ENCODE data around the gene DHRSX.
A peak's percentile ranks its signal among the peaks of the same experiment; 100 is the strongest.
"Not testable (repeated sequence)": the region's sequence is repeated elsewhere in the genome, so short reads cannot be mapped to it uniquely, and the experiment has no call there.

Gene DHRSX

GRCh38 chrX:2500803-2501558 is at the start of gene DHRSX, which contains the start of gene ZBED1:
DHRSX (minus strand) TSS chrX:2500976; CDS start chrX:2500925, 51 bp downstream.
ZBED1 (minus strand) TSS chrX:2500976; CDS start chrX:2490719, 10,257 bp downstream.
- DNase-seq (ENCODE audit: low spot score), result peak; percentile 85

GRCh38 chrX:2549876-2550275 is 49.1 kb upstream of the DHRSX start:
- DNase-seq (ENCODE audit: low spot score), result no peak

- DNase-seq (ENCODE audit: low spot score), result no peak
These were observed 48.1 kb upstream of the DHRSX start for GRCh38 chrX:2548711-2549423.

GRCh38 chrX:2547736-2548135 is 47.0 kb upstream of the DHRSX start:
- DNase-seq (ENCODE audit: low spot score), result no peak

- DNase-seq (ENCODE audit: low spot score), result no peak
These were observed 45.7 kb upstream of the DHRSX start for GRCh38 chrX:2546496-2546895.

- no peak for DNase-seq (ENCODE audit: low spot score)
These were observed 44.4 kb upstream of the DHRSX start for GRCh38 chrX:2545144-2545543.

GRCh38 chrX:2542826-2543521 is 42.2 kb upstream of the DHRSX start:
- DNase-seq (ENCODE audit: low spot score), result no peak

GRCh38 chrX:2541603-2542002 is 40.8 kb upstream of the DHRSX start:
- DNase-seq (ENCODE audit: low spot score), result no peak

GRCh38 chrX:2540426-2540947 is 39.7 kb upstream of the DHRSX start:
- no peak for DNase-seq (ENCODE audit: low spot score)

GRCh38 chrX:2539586-2539985 is 38.8 kb upstream of the DHRSX start:
- DNase-seq (ENCODE audit: low spot score), result no peak

GRCh38 chrX:2538031-2538757 is 37.4 kb upstream of the DHRSX start:
- no peak for DNase-seq (ENCODE audit: low spot score)

- no peak for DNase-seq (ENCODE audit: low spot score)
These were observed 36.2 kb upstream of the DHRSX start for GRCh38 chrX:2536974-2537373.

- no peak for DNase-seq (ENCODE audit: low spot score)
These were observed 35.4 kb upstream of the DHRSX start for GRCh38 chrX:2536141-2536540.

- not testable (repeated sequence) for DNase-seq (ENCODE audit: low spot score)
These were observed 33.7 kb upstream of the DHRSX start for GRCh38 chrX:2534261-2535021.

GRCh38 chrX:2533424-2533823 is 32.6 kb upstream of the DHRSX start:
- DNase-seq (ENCODE audit: low spot score), result no peak

- no peak for DNase-seq (ENCODE audit: low spot score)
These were observed 25.6 kb upstream of the DHRSX start for GRCh38 chrX:2526390-2526789.

- no peak for DNase-seq (ENCODE audit: low spot score)
These were observed 23.1 kb upstream of the DHRSX start for GRCh38 chrX:2523911-2524310.

- DNase-seq (ENCODE audit: low spot score), result no peak
These were observed 21.2 kb upstream of the DHRSX start for GRCh38 chrX:2521927-2522386.

- no peak for DNase-seq (ENCODE audit: low spot score)
These were observed 20.5 kb upstream of the DHRSX start for GRCh38 chrX:2521092-2521926.

- no peak for DNase-seq (ENCODE audit: low spot score)
These were observed 19.8 kb upstream of the DHRSX start for GRCh38 chrX:2520539-2520938.
